HCT116 (cell line): ENCODE results near the gene FAM50B. TPM values are rescaled to one million over a fixed set of nuclear protein-coding genes. Genes with fewer than 3 reads are reported as not detected.

Experiments
- ATAC-seq: fragments of 200-7000 bp; cut with Tn5 transposase; 2 replicates; pipeline ENCODE4 v1.9.1; 2020; ENCODE audit warnings: mild to moderate bottlenecking, moderate library complexity
- BruUV-seq: library from RNA; stranded (reverse); fragments of 400-500 nt; replicated peaks from 2 replicates; lab custom pipeline; 2021; lab: Mats Ljungman, UMichigan
- CTCF ChIA-PET: fragments of 300-600 bp; sonication (Branson Sonifier 250); formaldehyde crosslinking; loops from one replicate; lab custom pipeline; 2021; ENCODE audit warnings: antibody characterized with exemption; lab: Charles Lee
- POLR2A ChIA-PET: fragments of 300-600, 350-600 bp; sonication (Branson Sonifier 250); formaldehyde crosslinking; loops from one replicate; lab custom pipeline; 2021; ENCODE audit warnings: antibody characterized with exemption; lab: Charles Lee
- RAD21 ChIA-PET, 2 experiments: fragments of 300-600 bp; sonication (Branson Sonifier 250); formaldehyde crosslinking; loops; one replicate each; lab custom pipeline; 2023; ENCODE audit warnings: low total read pairs in 2 of 2; ENCODE audit not compliant: uncharacterized antibody in 2 of 2, unreplicated experiment in 2 of 2, low non-redundant PET in 1 of 2; lab: Charles Lee
- DNase-seq: peaks from one replicate; pipeline ENCODE4 v3.0.0-alpha.2; 2010; ENCODE audit warnings: low read depth, low spot score
- H2AFZ ChIP-seq: fragments of 200-600 bp; shearing (Covaris generic), sonication (generic); 2 replicates; pipeline ENCODE4 v1.6.1; 2017; ENCODE audit warnings: low read depth, mixed run types, mixed read lengths, antibody characterized with exemption, low read length; ENCODE audit not compliant: poor library complexity, severe bottlenecking
- H3K27ac ChIP-seq: 2 replicates; pipeline ENCODE4 v1.5.1; 2012; ENCODE audit warnings: low read depth, low read length
- H3K27me3 ChIP-seq: fragments of 200-600 bp; sonication (generic); 2 replicates; pipeline ENCODE4 v1.6.1; 2016; ENCODE audit warnings: mixed run types, low read length, mixed read lengths; ENCODE audit not compliant: insufficient read depth
- H3K36me3 ChIP-seq, 2 experiments: fragments of 200-500 bp in 1 of 2; fragments of 200-600 bp in 1 of 2; sonication (Bioruptor generic) in 1 of 2; sonication (generic) in 1 of 2; 2 replicates each; pipeline versions ENCODE4 v1.5.1 to v1.6.1; 2014 to 2016; ENCODE audit warnings: low read length in 2 of 2, inconsistent platforms in 1 of 2, mixed read lengths in 1 of 2, mixed run types in 1 of 2; ENCODE audit not compliant: insufficient read depth in 2 of 2, control insufficient read depth in 1 of 2
- H3K4me1 ChIP-seq, 2 experiments: fragments of 200-600 bp in 1 of 2; sonication (generic) in 1 of 2; 2 replicates each; pipeline versions ENCODE4 v1.5.1 to v1.6.1; 2012 to 2017; ENCODE audit warnings: low read length in 2 of 2, inconsistent platforms in 1 of 2, mild to moderate bottlenecking in 1 of 2, mixed read lengths in 1 of 2, mixed run types in 1 of 2, moderate library complexity in 1 of 2; ENCODE audit not compliant: insufficient read depth in 2 of 2, control insufficient read depth in 1 of 2
- H3K4me2 ChIP-seq: fragments of 200-600 bp; sonication (generic); 2 replicates; pipeline ENCODE4 v1.6.1; 2017; ENCODE audit warnings: mixed run types, low read length, mixed read lengths
- H3K4me3 ChIP-seq, 2 experiments: fragments of 200-600 bp in 1 of 2; sonication (generic) in 1 of 2; replicated peaks in 1 of 2; 2 replicates each; pipeline ENCODE4 v1.5.1; 2011 to 2016; ENCODE audit warnings: low read length in 2 of 2, control low read depth in 1 of 2, low read depth in 1 of 2, mild to moderate bottlenecking in 1 of 2, mixed read lengths in 1 of 2, mixed run types in 1 of 2
- H3K79me2 ChIP-seq: fragments of 200-600 bp; sonication (generic); 2 replicates; pipeline ENCODE4 v1.6.1; 2017; ENCODE audit warnings: mild to moderate bottlenecking, mixed run types, low read length, moderate library complexity, mixed read lengths; ENCODE audit not compliant: insufficient read depth
- H3K9ac ChIP-seq: fragments of 200-600 bp; sonication (generic); 2 replicates; pipeline ENCODE4 v1.6.1; 2016; ENCODE audit warnings: low read length, mixed read lengths
- H3K9me2 ChIP-seq: fragments of 200-600 bp; sonication (generic), shearing (Covaris generic); 2 replicates; pipeline ENCODE4 v1.6.1; 2017; ENCODE audit warnings: mixed run types, mild to moderate bottlenecking, moderate library complexity; ENCODE audit not compliant: insufficient read depth
- H3K9me3 ChIP-seq, 2 experiments: fragments of 200-500 bp in 1 of 2; fragments of 200-600 bp in 1 of 2; sonication (Bioruptor generic) in 1 of 2; sonication (generic) in 1 of 2; 2 replicates each; pipeline ENCODE4 v1.6.1; 2014 to 2017; ENCODE audit warnings: low read length in 2 of 2, mixed read lengths in 2 of 2, inconsistent platforms in 1 of 2, low read depth in 1 of 2, mild to moderate bottlenecking in 1 of 2, mixed run types in 1 of 2, moderate library complexity in 1 of 2; ENCODE audit not compliant: control insufficient read depth in 1 of 2, insufficient read depth in 1 of 2
- H4K20me1 ChIP-seq: fragments of 200-600 bp; sonication (generic), shearing (Covaris generic); 2 replicates; pipeline ENCODE4 v1.6.1; 2017; ENCODE audit warnings: mixed run types, mild to moderate bottlenecking, moderate library complexity; ENCODE audit not compliant: insufficient read depth
- CTCF ChIP-seq, 3 experiments: fragments of 200-600 bp in 1 of 3; sonication (generic) in 1 of 3; IDR thresholded peaks in 2 of 3; conservative IDR thresholded peaks in 1 of 3; 2 replicates each; pipeline ENCODE4 v1.5.1; 2012 to 2017; ENCODE audit warnings: low read depth in 2 of 3, low read length in 2 of 3, antibody characterized with exemption in 1 of 3, borderline replicate concordance in 1 of 3, control low read depth in 1 of 3, mild to moderate bottlenecking in 1 of 3, mixed read lengths in 1 of 3, mixed run types in 1 of 3, moderate library complexity in 1 of 3; ENCODE audit not compliant: insufficient read depth in 1 of 3
- ZBTB33 ChIP-seq: IDR thresholded peaks from 2 replicates; pipeline ENCODE4 v1.6.1; 2011; ENCODE audit warnings: mild to moderate bottlenecking, low read length, moderate library complexity; ENCODE audit not compliant: insufficient replicate concordance; ENCODE audit errors: extremely low read depth
- intact Hi-C: fragments of 100-400 bp; cut with micrococcal nuclease; formaldehyde crosslinking; loops from 2 replicates; pipeline ENCODE4 v1.10.0; 2022
- total RNA-seq: library from RNA; stranded (reverse); gene quantifications from one replicate; pipeline ENCODE4 v1.2.1, GENCODE V29; 2021; ENCODE audit not compliant: unreplicated experiment

Gene FAM50B
- total RNA-seq, 1 experiment from 2014 or later = 0.86 TPM

GRCh38 chr6:3799719-3800118, 49.5 kb upstream of the FAM50B start:
- no peak overlapping the region for H3K9ac ChIP-seq
- CTCF ChIA-PET = no interaction called here
- H3K4me3 ChIP-seq = no peak overlapping the region
- no peaks in the 10 kb centered on the region for H3K36me3 ChIP-seq
- no peaks in the 10 kb centered on the region for H4K20me1 ChIP-seq
- H3K27ac ChIP-seq = no peak overlapping the region
- BruUV-seq = no TSS peak
- H3K9me3 ChIP-seq = no peaks in the 10 kb centered on the region
- no peaks in the 10 kb centered on the region for H3K27me3 ChIP-seq
- RAD21 ChIA-PET = no interaction called here
- POLR2A ChIA-PET = no interaction called here
- no peak for DNase-seq
- ATAC-seq = no peak
- no peaks in the 10 kb centered on the region for H3K79me2 ChIP-seq
- peaks cover 18 to 41% of the 10 kb centered on the region in 2 experiments for H3K4me1 ChIP-seq
- intact Hi-C loops = no loop called here
- H3K4me2 ChIP-seq = no peak overlapping the region
- no peak overlapping the region for H2AFZ ChIP-seq
- no peaks in the 10 kb centered on the region for H3K9me2 ChIP-seq
- TF ChIP-seq ZBTB33 (no peak), CTCF (IDR thresholded peaks at IDR 0.05 in 2 of 3, conservative IDR thresholded peaks at IDR 0.05 in 1 of 3; ENCODE audit: borderline replicate concordance in 1 of 3, insufficient read depth in 1 of 3, low read depth in 2 of 3, low read length in 2 of 3) (0 out of 6 replicates have a peak, but pooled peaks of 1 of the 3 experiments have one; percentile 10)
- TF ChIP-seq, all 23 proteins: peak for 1
